ENCODE data around the gene CNTNAP2. TPM values are rescaled to one million over a fixed set of nuclear protein-coding genes. Genes with fewer than 3 reads are reported as not detected.

CNTNAP2 gene
- total RNA-seq, 1 experiment from 2014 or later: 60.0 TPM

DNA sequence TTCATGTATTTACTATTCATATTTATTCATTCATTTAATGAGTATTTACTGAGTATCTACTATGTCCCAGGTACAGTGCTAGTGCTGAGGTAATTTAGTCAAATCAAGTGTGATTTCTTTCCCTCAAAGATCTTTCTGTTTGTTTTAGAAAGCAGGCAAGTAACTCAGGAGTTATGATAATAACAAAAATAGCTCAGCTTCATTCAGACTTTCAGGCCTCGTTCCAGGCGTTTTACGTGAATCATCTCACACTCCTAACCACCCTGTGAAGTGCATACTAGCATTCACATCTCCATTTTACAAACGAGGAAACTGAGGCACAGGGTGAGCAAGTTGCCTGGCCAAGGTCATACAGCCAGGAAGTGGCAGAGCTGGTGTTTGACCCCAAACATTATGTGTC, 2005.2 kb downstream of the CNTNAP2 start:
- intact Hi-C loops (cut with micrococcal nuclease; ENCODE audit: unreplicated experiment): no loop called here
- H3K27me3 ChIP-seq (replicated peaks; ENCODE audit: insufficient read depth, low read depth, low read length, poor library complexity): no peaks in the 10 kb centered on the region
- POLR2A ChIA-PET (ENCODE audit: low non-redundant PET): no interaction called here
- H3K4me1 ChIP-seq (ENCODE audit: insufficient read depth, low read length, poor library complexity, severe bottlenecking): no peaks in the 10 kb centered on the region
- H3K27ac ChIP-seq (ENCODE audit: low read depth, low read length, poor library complexity, severe bottlenecking): no peak overlapping the region
- no TSS peak for BruUV-seq (replicated peaks)
- DNase-seq (ENCODE audit: low spot score): no peak
- CTCF ChIA-PET: no interaction called here
- H3K9me3 ChIP-seq (ENCODE audit: low read depth, low read length, poor library complexity, severe bottlenecking): no peaks in the 10 kb centered on the region
- TF ChIP-seq, protein P1, sequence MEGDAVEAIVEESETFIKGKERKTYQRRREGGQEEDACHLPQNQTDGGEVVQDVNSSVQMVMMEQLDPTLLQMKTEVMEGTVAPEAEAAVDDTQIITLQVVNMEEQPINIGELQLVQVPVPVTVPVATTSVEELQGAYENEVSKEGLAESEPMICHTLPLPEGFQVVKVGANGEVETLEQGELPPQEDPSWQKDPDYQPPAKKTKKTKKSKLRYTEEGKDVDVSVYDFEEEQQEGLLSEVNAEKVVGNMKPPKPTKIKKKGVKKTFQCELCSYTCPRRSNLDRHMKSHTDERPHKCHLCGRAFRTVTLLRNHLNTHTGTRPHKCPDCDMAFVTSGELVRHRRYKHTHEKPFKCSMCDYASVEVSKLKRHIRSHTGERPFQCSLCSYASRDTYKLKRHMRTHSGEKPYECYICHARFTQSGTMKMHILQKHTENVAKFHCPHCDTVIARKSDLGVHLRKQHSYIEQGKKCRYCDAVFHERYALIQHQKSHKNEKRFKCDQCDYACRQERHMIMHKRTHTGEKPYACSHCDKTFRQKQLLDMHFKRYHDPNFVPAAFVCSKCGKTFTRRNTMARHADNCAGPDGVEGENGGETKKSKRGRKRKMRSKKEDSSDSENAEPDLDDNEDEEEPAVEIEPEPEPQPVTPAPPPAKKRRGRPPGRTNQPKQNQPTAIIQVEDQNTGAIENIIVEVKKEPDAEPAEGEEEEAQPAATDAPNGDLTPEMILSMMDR (conservative IDR thresholded peaks at IDR 0.05; ENCODE audit: low read depth, low read length): no peak
- no peak for TF ChIP-seq EZH2 (IDR thresholded peaks at IDR 0.05; ENCODE audit: borderline replicate concordance, low read depth, low read length, poor library complexity, severe bottlenecking)
- H3K36me3 ChIP-seq (ENCODE audit: insufficient read depth, low read length, poor library complexity, severe bottlenecking): no peaks in the 10 kb centered on the region
- H3K4me3 ChIP-seq (ENCODE audit: low read depth, low read length, poor library complexity, severe bottlenecking): no peak overlapping the region

DNA sequence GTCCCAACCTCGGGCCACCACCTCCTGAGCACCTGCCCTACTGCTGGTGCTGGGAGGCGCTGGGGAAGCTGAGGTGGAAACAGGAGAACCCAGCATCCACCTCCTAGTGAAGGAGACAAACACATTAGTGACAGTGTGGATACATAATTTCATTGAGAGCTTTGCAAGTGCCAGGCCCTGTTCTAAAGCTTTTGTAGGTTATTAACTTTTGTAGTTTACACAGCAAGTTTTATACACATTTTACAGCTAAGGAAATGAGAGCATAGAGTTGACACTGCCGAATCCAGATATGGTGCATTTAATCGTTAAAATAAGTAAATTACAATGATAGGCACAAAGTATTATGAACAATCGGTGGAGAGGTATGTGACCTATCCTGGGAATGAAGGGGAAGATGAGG, 2007.9 kb downstream of the CNTNAP2 start:
- no peaks in the 10 kb centered on the region for H3K4me1 ChIP-seq (ENCODE audit: insufficient read depth, low read length, poor library complexity, severe bottlenecking)
- no peaks in the 10 kb centered on the region for H3K36me3 ChIP-seq (ENCODE audit: insufficient read depth, low read length, poor library complexity, severe bottlenecking)
- H3K27ac ChIP-seq (ENCODE audit: low read depth, low read length, poor library complexity, severe bottlenecking): no peak overlapping the region
- intact Hi-C loops (cut with micrococcal nuclease; ENCODE audit: unreplicated experiment): no loop called here
- ChIA-PET CTCF (no interaction called here), POLR2A (ENCODE audit: low non-redundant PET) (no interaction called here)
- no peak overlapping the region for H3K4me3 ChIP-seq (ENCODE audit: low read depth, low read length, poor library complexity, severe bottlenecking)
- DNase-seq (ENCODE audit: low spot score): no peak
- no TSS peak for BruUV-seq (replicated peaks)
- no peaks in the 10 kb centered on the region for H3K9me3 ChIP-seq (ENCODE audit: low read depth, low read length, poor library complexity, severe bottlenecking)
- TF ChIP-seq, protein P1 (conservative IDR thresholded peaks at IDR 0.05; ENCODE audit: low read depth, low read length): no peak
- TF ChIP-seq EZH2 (IDR thresholded peaks at IDR 0.05; ENCODE audit: borderline replicate concordance, low read depth, low read length, poor library complexity, severe bottlenecking): no peak
- H3K27me3 ChIP-seq (replicated peaks; ENCODE audit: insufficient read depth, low read depth, low read length, poor library complexity): no peaks in the 10 kb centered on the region

DNA sequence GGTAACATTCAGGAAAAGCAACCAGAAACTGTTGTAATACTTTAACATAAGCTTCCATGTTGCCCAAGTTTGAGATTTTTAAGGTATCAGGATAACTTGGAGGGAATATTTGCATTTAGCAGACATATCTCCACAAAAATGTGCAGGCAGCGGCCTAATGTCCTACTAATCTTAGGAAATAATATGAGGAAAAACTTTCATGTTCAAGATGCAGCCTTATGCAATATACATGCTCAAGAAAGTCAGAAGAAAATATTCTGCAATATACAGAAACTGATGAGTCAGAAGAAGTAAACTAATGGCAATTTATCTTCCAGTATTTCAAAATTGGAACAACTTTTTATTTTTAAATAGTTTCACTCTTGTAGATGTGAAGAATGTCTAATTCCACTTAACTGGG, 2010.8 kb downstream of the CNTNAP2 start:
- no peak overlapping the region for H3K27ac ChIP-seq (ENCODE audit: low read depth, low read length, poor library complexity, severe bottlenecking)
- POLR2A ChIA-PET (ENCODE audit: low non-redundant PET): no interaction called here
- TF ChIP-seq EZH2 (IDR thresholded peaks at IDR 0.05; ENCODE audit: borderline replicate concordance, low read depth, low read length, poor library complexity, severe bottlenecking): no peak
- TF ChIP-seq, protein P1 (conservative IDR thresholded peaks at IDR 0.05; ENCODE audit: low read depth, low read length): no peak
- CTCF ChIA-PET: no interaction called here
- no peak for DNase-seq (ENCODE audit: low spot score)
- H3K4me3 ChIP-seq (ENCODE audit: low read depth, low read length, poor library complexity, severe bottlenecking): no peak overlapping the region
- peaks cover 3% of the 10 kb centered on the region for H3K4me1 ChIP-seq (ENCODE audit: insufficient read depth, low read length, poor library complexity, severe bottlenecking)
- no peaks in the 10 kb centered on the region for H3K27me3 ChIP-seq (replicated peaks; ENCODE audit: insufficient read depth, low read depth, low read length, poor library complexity)
- H3K9me3 ChIP-seq (ENCODE audit: low read depth, low read length, poor library complexity, severe bottlenecking): no peaks in the 10 kb centered on the region
- BruUV-seq (replicated peaks): no TSS peak
- H3K36me3 ChIP-seq (ENCODE audit: insufficient read depth, low read length, poor library complexity, severe bottlenecking): no peaks in the 10 kb centered on the region
- intact Hi-C loops (cut with micrococcal nuclease; ENCODE audit: unreplicated experiment): no loop called here
